ENCODE measurements around the gene SPOCD1. TPM values are rescaled to one million over a fixed set of nuclear protein-coding genes. Genes with fewer than 3 reads are reported as not detected.

SPOCD1 gene
- total and polyA plus RNA-seq, 5 donors from 2014 or later = 1.1 TPM; not detected in 4

DNA sequence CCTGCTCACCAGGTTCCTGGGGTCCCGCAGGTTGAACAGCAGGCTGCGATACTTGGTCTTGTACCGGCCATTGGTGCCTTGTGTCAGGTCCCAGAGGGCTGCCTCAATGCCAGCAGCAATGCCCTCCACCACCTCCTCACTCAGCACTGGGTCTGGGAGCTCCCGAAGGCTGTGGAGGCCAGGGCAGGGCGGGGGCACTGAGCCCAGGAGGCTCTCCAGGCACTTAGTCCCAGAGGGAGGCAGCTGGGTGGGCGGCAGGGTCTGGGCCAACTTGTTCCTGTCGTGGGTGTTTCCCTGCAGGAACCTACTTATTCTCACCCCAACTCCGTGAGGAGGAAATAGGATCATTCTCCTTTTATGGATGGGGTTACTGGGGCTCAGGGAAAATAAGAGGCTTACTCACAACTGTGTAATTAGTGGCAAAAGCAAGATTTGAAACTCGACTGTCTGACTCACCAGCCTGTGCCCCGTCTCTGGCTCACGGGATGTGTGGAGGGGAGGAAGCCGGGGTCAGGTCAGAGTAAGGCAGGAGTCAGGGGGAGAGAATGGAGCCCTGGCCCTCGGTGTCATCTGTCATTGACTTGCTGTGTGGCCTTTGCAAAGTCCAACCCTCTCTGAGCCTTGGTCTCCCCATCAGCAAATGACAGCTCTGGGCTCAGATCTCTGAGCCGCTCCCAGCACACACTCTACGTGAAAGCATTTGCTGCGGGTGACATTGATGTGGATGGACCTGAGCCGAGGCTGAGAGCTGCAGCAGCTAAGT, 17.2 kb downstream of the SPOCD1 start:
- H3K4me1 ChIP-seq (ENCODE audit: control insufficient read depth, insufficient read depth, low read length, poor library complexity, severe bottlenecking) = peaks cover 4% of the 10 kb centered on the region

DNA sequence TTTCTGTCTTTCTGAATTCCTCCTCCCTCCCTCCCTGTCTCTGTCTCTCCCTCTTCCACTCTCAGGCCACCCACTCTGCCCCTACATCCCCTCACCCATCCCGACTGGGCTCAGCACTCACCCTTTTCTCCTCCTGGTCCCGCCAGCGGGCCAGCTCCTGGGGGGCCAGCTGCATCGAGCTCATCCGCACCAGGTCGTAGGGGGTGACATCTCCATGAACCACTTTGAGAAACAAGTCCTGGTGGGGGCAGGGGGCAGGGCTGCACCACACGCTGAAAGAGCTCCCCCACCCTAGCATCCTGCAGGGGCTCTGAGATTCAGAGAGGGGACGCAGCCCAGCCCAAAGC, 17.8 kb downstream of the SPOCD1 start:
- no peak overlapping the region for H3K27ac Mint-ChIP-seq
- H3K4me3 Mint-ChIP-seq = no peak overlapping the region
- Histone ChIP-seq H3K27me3 (ENCODE audit: control insufficient read depth, insufficient read depth, low read length) (peaks cover 5% of the 10 kb centered on the region), H3K27ac (ENCODE audit: insufficient read depth, low read length, poor library complexity, severe bottlenecking) (no peak overlapping the region), H3K9me3 (ENCODE audit: control insufficient read depth in 2 of 2, low read length in 2 of 2) (no peaks in the 10 kb centered on the region), H3K4me1 (ENCODE audit: control insufficient read depth, insufficient read depth, low read length, poor library complexity, severe bottlenecking) (peaks cover 4% of the 10 kb centered on the region), H3K4me3 (ENCODE audit: low read depth, low read length) (no peak overlapping the region), H3K36me3 (ENCODE audit: control insufficient read depth, insufficient read depth, low read length) (no peaks in the 10 kb centered on the region)
- no peaks in the 10 kb centered on the region for H3K36me3 Mint-ChIP-seq
- no peaks in the 10 kb centered on the region for H3K9me3 Mint-ChIP-seq
- H3K27me3 Mint-ChIP-seq = peaks cover 33% of the 10 kb centered on the region
- ATAC-seq (ENCODE audit: low read depth in 2 of 2) = no peak
- peaks cover 0 to 11% (median 6%) of the 10 kb centered on the region in 4 donors for H3K4me1 Mint-ChIP-seq
- DNase-seq = no peak

More for the DNA sequence above, 17.2 kb downstream of the SPOCD1 start:
- H3K27ac ChIP-seq (ENCODE audit: insufficient read depth, low read length, poor library complexity, severe bottlenecking) = no peak overlapping the region
- peaks cover 5% of the 10 kb centered on the region for H3K27me3 ChIP-seq (ENCODE audit: control insufficient read depth, insufficient read depth, low read length)
- H3K9me3 Mint-ChIP-seq = no peaks in the 10 kb centered on the region
- no peaks in the 10 kb centered on the region for H3K36me3 Mint-ChIP-seq
- peaks cover 0 to 11% (median 6%) of the 10 kb centered on the region in 4 donors for H3K4me1 Mint-ChIP-seq
- DNase-seq (no peak), ATAC-seq (ENCODE audit: low read depth in 2 of 2) (no peak)
- H3K4me3 ChIP-seq (ENCODE audit: low read depth, low read length) = no peak overlapping the region
- no peak overlapping the region for H3K4me3 Mint-ChIP-seq
- H3K27ac Mint-ChIP-seq = no peak overlapping the region
- H3K9me3 ChIP-seq (ENCODE audit: control insufficient read depth in 2 of 2, low read length in 2 of 2) = no peaks in the 10 kb centered on the region
- H3K36me3 ChIP-seq (ENCODE audit: control insufficient read depth, insufficient read depth, low read length) = no peaks in the 10 kb centered on the region
- H3K27me3 Mint-ChIP-seq = peaks cover 38% of the 10 kb centered on the region

DNA sequence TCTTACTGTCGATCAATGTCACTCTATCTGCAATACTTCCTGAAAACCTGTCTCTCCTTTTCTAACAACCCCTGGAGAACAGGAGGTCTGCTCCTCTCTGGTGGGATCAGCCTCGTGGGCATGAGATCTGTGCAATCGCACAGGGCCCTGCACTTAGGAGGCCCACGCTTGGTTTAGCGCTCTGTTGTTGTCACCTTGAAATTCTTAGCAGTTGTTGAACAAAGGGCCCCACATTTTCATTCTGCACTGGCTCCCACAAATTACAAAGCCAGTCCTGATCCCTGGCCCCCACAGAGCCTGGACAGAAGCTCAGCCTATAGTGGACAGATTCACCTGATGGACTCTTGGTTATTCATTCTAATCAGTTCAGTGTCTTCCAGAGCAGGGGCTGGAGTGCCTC, 18.6 kb downstream of the SPOCD1 start:
- Histone ChIP-seq H3K9me3 (ENCODE audit: control insufficient read depth in 2 of 2, low read length in 2 of 2) (no peaks in the 10 kb centered on the region), H3K27me3 (ENCODE audit: control insufficient read depth, insufficient read depth, low read length) (peaks cover 5% of the 10 kb centered on the region), H3K4me1 (ENCODE audit: control insufficient read depth, insufficient read depth, low read length, poor library complexity, severe bottlenecking) (peaks cover 2% of the 10 kb centered on the region), H3K4me3 (ENCODE audit: low read depth, low read length) (no peak overlapping the region), H3K27ac (ENCODE audit: insufficient read depth, low read length, poor library complexity, severe bottlenecking) (no peak overlapping the region), H3K36me3 (ENCODE audit: control insufficient read depth, insufficient read depth, low read length) (no peaks in the 10 kb centered on the region)
- H3K27ac Mint-ChIP-seq = no peak overlapping the region
- no peak overlapping the region for H3K4me3 Mint-ChIP-seq
- no peaks in the 10 kb centered on the region for H3K36me3 Mint-ChIP-seq
- H3K4me1 Mint-ChIP-seq = peaks cover 0 to 5% (median 1%) of the 10 kb centered on the region in 4 donors
- ATAC-seq (ENCODE audit: low read depth in 2 of 2) (no peak), DNase-seq (no peak)
- H3K9me3 Mint-ChIP-seq = peaks cover 0 to 2% (median 0%) of the 10 kb centered on the region in 7 donors
- peaks cover 29% of the 10 kb centered on the region for H3K27me3 Mint-ChIP-seq

DNA sequence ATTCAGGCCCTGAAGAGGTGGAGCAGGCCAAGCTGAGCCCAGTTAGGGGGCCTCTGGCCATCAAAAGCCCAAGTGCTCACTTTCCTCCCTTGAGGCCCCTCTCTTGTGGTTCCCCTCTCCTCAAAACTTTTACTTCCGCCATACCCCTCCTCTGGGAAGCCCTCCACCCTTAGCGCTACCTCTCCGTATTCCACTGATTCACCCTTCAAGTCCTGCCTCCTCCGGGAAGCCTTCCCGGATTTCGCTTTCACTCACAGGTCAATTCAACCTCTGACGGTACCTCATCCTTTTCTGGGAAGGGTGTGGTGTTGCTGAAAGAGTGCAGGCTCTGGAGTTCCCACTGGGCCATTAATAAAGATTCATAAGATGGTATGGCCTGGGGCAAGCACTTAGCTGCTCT, 19.1 kb downstream of the SPOCD1 start:
- no peak overlapping the region for H3K4me3 ChIP-seq (ENCODE audit: low read depth, low read length)

DNA sequence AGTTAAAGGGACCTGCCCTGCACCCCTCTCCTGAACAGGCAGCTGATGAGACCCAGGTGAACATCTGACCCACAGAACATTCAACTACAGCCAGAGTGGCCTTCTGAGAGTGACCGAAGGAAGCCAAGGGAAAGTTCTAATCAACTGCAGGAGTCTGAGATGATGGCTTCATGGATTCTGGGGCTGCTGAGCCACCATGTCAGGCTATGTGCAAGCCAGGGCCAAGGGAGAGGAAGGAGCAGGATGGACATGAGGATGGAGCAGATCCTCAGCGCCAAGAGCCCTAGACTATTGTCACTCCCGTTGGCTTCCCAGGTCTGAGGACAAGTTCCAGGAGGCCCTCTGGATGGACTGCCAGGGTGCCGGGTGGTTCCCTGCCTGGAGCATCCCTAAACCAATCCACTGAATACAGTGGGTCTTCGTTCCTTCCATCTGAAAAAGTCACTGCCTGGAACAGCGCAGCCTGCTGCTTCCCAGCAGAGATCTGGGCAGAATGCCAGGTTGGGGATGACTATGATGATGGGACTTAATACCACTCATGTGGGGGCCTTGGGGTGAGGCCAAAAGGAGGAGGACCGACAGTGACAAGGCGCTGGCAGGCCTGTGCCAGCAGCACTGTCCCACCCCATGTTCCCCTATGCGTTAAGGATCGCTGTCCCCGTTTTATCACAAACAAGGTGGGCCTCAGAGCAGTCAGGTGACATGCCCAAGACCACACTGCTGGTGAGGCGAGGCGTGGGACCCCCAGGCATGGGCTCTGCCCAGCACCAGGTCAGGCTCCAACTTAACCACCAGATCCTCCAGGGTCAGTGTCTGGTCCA, 19.8 kb downstream of the SPOCD1 start:
- no peaks in the 10 kb centered on the region for H3K36me3 ChIP-seq (ENCODE audit: control insufficient read depth, insufficient read depth, low read length)
- no peaks in the 10 kb centered on the region for H3K4me1 ChIP-seq (ENCODE audit: control insufficient read depth, insufficient read depth, low read length, poor library complexity, severe bottlenecking)
- H3K27me3 Mint-ChIP-seq = peaks cover 24% of the 10 kb centered on the region
- H3K27me3 ChIP-seq (ENCODE audit: control insufficient read depth, insufficient read depth, low read length) = peaks cover 8% of the 10 kb centered on the region
- H3K4me3 Mint-ChIP-seq = peak overlapping the region in 1 of 4 donors; percentile 71
- DNase-seq = no peak
- H3K27ac Mint-ChIP-seq = no peak overlapping the region
- H3K36me3 Mint-ChIP-seq = no peaks in the 10 kb centered on the region
- ATAC-seq (ENCODE audit: low read depth in 2 of 2) = no peak
- peaks cover 0 to 5% (median 0%) of the 10 kb centered on the region in 4 donors for H3K4me1 Mint-ChIP-seq
- H3K4me3 ChIP-seq (ENCODE audit: low read depth, low read length) = no peak overlapping the region
- H3K9me3 ChIP-seq (ENCODE audit: control insufficient read depth in 2 of 2, low read length in 2 of 2) = no peaks in the 10 kb centered on the region
- H3K27ac ChIP-seq (ENCODE audit: insufficient read depth, low read length, poor library complexity, severe bottlenecking) = no peak overlapping the region
- H3K9me3 Mint-ChIP-seq = peaks cover 0 to 2% (median 0%) of the 10 kb centered on the region in 7 donors

More for the DNA sequence above, 19.1 kb downstream of the SPOCD1 start:
- H3K27me3 ChIP-seq (ENCODE audit: control insufficient read depth, insufficient read depth, low read length) = peaks cover 8% of the 10 kb centered on the region
- no peaks in the 10 kb centered on the region for H3K36me3 Mint-ChIP-seq
- no peaks in the 10 kb centered on the region for H3K36me3 ChIP-seq (ENCODE audit: control insufficient read depth, insufficient read depth, low read length)
- H3K27ac ChIP-seq (ENCODE audit: insufficient read depth, low read length, poor library complexity, severe bottlenecking) = no peak overlapping the region
- H3K4me1 ChIP-seq (ENCODE audit: control insufficient read depth, insufficient read depth, low read length, poor library complexity, severe bottlenecking) = no peaks in the 10 kb centered on the region
- DNase-seq = no peak
- H3K27ac Mint-ChIP-seq = no peak overlapping the region
- H3K9me3 Mint-ChIP-seq = peaks cover 0 to 2% (median 0%) of the 10 kb centered on the region in 7 donors
- peaks cover 0 to 5% (median 0%) of the 10 kb centered on the region in 4 donors for H3K4me1 Mint-ChIP-seq
- no peak overlapping the region for H3K4me3 Mint-ChIP-seq
- peaks cover 29% of the 10 kb centered on the region for H3K27me3 Mint-ChIP-seq
- no peaks in the 10 kb centered on the region for H3K9me3 ChIP-seq (ENCODE audit: control insufficient read depth in 2 of 2, low read length in 2 of 2)
- no peak for ATAC-seq (ENCODE audit: low read depth in 2 of 2)

DNA sequence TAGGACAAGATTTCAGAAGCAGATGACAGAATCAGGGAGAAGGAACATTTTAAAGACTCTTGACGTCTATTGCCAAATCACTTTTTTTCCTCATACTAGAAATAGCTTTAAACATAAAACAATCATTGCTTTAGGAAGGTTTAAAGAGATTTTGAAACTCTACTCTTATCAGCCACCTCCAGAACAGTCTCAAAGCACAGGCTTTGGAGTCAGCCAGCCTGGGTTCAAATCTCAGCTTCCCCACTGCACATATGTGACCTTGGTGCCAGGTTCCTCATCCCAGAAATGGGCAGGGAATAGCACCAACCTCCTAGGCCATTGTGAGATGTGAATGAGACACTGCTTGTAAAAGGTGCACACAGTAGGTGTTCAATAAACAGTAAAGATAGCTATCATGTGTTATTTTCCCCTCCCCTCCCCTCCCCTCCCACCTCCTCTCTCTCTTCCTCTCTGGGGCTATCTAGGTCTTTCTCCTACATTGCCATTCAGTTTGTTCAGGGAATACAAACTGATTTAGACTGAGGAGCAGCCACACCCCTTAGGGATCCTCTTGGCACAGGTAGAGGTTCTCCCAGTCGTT, 20.6 kb downstream of the SPOCD1 start:
- no peaks in the 10 kb centered on the region for H3K9me3 ChIP-seq (ENCODE audit: control insufficient read depth in 2 of 2, low read length in 2 of 2)
- H3K4me3 Mint-ChIP-seq = peak overlapping the region in 1 of 4 donors; percentile 71
- H3K27ac ChIP-seq (ENCODE audit: insufficient read depth, low read length, poor library complexity, severe bottlenecking) = no peak overlapping the region
- no peak for DNase-seq
- H3K4me1 Mint-ChIP-seq = peaks cover 0 to 5% (median 0%) of the 10 kb centered on the region in 4 donors
- H3K4me1 ChIP-seq (ENCODE audit: control insufficient read depth, insufficient read depth, low read length, poor library complexity, severe bottlenecking) = no peaks in the 10 kb centered on the region
- peaks cover 17% of the 10 kb centered on the region for H3K27me3 Mint-ChIP-seq
- no peaks in the 10 kb centered on the region for H3K36me3 ChIP-seq (ENCODE audit: control insufficient read depth, insufficient read depth, low read length)
- H3K9me3 Mint-ChIP-seq = peaks cover 0 to 2% (median 0%) of the 10 kb centered on the region in 7 donors
- H3K27me3 ChIP-seq (ENCODE audit: control insufficient read depth, insufficient read depth, low read length) = peaks cover 8% of the 10 kb centered on the region
- no peaks in the 10 kb centered on the region for H3K36me3 Mint-ChIP-seq
- H3K27ac Mint-ChIP-seq = no peak overlapping the region
- no peak overlapping the region for H3K4me3 ChIP-seq (ENCODE audit: low read depth, low read length)
- no peak for ATAC-seq (ENCODE audit: low read depth in 2 of 2)

DNA sequence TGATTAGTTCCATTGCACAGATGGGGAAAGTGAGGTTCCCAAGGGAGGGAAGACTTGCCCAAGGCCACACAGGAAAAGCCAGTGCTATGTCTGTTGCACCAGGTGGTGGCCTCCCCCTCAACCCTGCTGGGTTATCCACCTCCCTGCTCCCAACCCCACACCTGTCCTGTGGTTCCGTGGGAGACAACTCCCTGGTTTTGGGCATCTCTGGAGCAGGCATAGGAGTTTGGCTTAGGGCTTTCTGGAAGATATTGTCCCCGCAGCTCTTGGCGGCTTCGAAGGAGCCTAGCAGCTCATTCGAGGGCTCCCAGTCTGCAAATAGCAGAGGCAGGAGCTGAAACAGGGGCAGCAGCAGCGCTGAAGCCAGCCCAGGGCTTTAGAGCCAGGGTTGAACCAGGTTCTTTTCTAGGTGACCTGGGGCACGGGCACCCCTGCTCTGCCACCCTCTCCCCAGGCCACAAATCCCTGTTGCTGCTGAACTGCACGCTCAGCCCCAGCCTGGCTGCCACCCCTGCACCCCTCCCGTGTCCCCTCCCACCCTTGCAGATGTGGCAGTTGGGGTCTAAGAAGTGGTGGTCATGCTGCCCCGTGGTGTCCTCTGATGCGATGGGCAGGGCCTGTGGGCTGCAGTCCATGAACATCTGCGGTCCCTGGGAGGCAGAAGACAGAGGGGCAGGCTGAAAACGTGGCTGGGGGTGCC, 22.1 kb downstream of the SPOCD1 start:
- DNase-seq (no peak), ATAC-seq (ENCODE audit: low read depth in 2 of 2) (no peak)
- Histone ChIP-seq H3K27me3 (ENCODE audit: control insufficient read depth, insufficient read depth, low read length) (peaks cover 8% of the 10 kb centered on the region), H3K9me3 (ENCODE audit: control insufficient read depth in 2 of 2, low read length in 2 of 2) (no peaks in the 10 kb centered on the region), H3K36me3 (ENCODE audit: control insufficient read depth, insufficient read depth, low read length) (no peaks in the 10 kb centered on the region), H3K4me3 (ENCODE audit: low read depth, low read length) (no peak overlapping the region), H3K27ac (ENCODE audit: insufficient read depth, low read length, poor library complexity, severe bottlenecking) (no peak overlapping the region), H3K4me1 (ENCODE audit: control insufficient read depth, insufficient read depth, low read length, poor library complexity, severe bottlenecking) (peaks cover 8% of the 10 kb centered on the region)
- Mint-ChIP-seq H3K9me3 (peaks cover 0 to 2% (median 0%) of the 10 kb centered on the region in 7 donors), H3K27me3 (peaks cover 17% of the 10 kb centered on the region), H3K4me1 (peaks cover 0 to 6% (median 3%) of the 10 kb centered on the region in 4 donors), H3K36me3 (no peaks in the 10 kb centered on the region), H3K4me3 (no peak overlapping the region), H3K27ac (no peak overlapping the region)
